Measurements from ENCODE around the gene TOM1L1. TPM values are rescaled to one million over a fixed set of nuclear protein-coding genes. Genes with fewer than 3 reads are reported as not detected.

The TOM1L1 gene
- total and polyA plus RNA-seq, 4 donors = 21.4 to 119 (median 33.9) TPM

- Histone ChIP-seq H3K9me3 (ENCODE audit: control insufficient read depth in 4 of 4, low read length in 3 of 4) (no peaks in the 10 kb centered on the region), H3K27ac (ENCODE audit: low read depth in 1 of 2, low read length in 2 of 2) (no peak overlapping the region), H3K36me3 (ENCODE audit: control insufficient read depth in 4 of 4, insufficient read depth in 3 of 4, low read depth in 1 of 4, low read length in 3 of 4) (no peaks in the 10 kb centered on the region), H3K4me1 (ENCODE audit: control insufficient read depth in 4 of 4, insufficient read depth in 4 of 4, low read length in 3 of 4) (peaks cover 0 to 2% (median under 1%) of the 10 kb centered on the region in 4 donors), H3K27me3 (ENCODE audit: control insufficient read depth in 4 of 4, insufficient read depth in 4 of 4, low read length in 3 of 4) (no peaks in the 10 kb centered on the region), H3K9ac (ENCODE audit: low read depth in 1 of 2, low read length in 2 of 2) (no peak overlapping the region), H3K4me3 (ENCODE audit: low read depth in 1 of 3, low read length in 3 of 3) (no peak overlapping the region)
- DNase-seq (ENCODE audit: low spot score) = no peak
- TF ChIP-seq GABPA (IDR thresholded peaks at IDR 0.05 in 1 of 2, conservative IDR thresholded peaks at IDR 0.05 in 1 of 2) = no peak
- no peak for TF ChIP-seq MAX (IDR thresholded peaks at IDR 0.05)
- TF ChIP-seq HNF4G (IDR thresholded peaks at IDR 0.05) = no peak
- TF ChIP-seq ZBTB33 (IDR thresholded peaks at IDR 0.05) = no peak
- TF ChIP-seq EGR1 (IDR thresholded peaks at IDR 0.05; ENCODE audit: low read depth in 2 of 2) = no peak
- TF ChIP-seq TAF1 (conservative IDR thresholded peaks at IDR 0.05) = no peak
- TF ChIP-seq CTCF (IDR thresholded peaks at IDR 0.05; ENCODE audit: low read depth, low read length, missing input control) = no peak
- no peak for TF ChIP-seq NR2F2 (IDR thresholded peaks at IDR 0.05)
- no peak for TF ChIP-seq HNF4A (conservative IDR thresholded peaks at IDR 0.05)
- no peak for TF ChIP-seq FOXA1 (IDR thresholded peaks at IDR 0.05)
Measured at GRCh38 chr17:54983260-54983659, 82.6 kb downstream of the TOM1L1 start.

- TF ChIP-seq FOXA2 (IDR thresholded peaks at IDR 0.05) (no peak), CTCF (IDR thresholded peaks at IDR 0.05; ENCODE audit: low read depth, low read length, missing input control) (no peak)
- no peak overlapping the region for H3K27ac ChIP-seq (ENCODE audit: low read depth in 1 of 2, low read length in 2 of 2)
- WGBS = 78% methylated on average over 1 of the region's 1 CpG
Measured at GRCh38 chr17:54985476-54985875, 84.8 kb downstream of the TOM1L1 start.

GRCh38 chr17:54990118-54990517, 89.5 kb downstream of the TOM1L1 start:
- TF ChIP-seq YY1 (IDR thresholded peaks at IDR 0.05) (no peak), GABPA (IDR thresholded peaks at IDR 0.05 in 1 of 2, conservative IDR thresholded peaks at IDR 0.05 in 1 of 2) (no peak), MAX (IDR thresholded peaks at IDR 0.05) (no peak), TAF1 (conservative IDR thresholded peaks at IDR 0.05) (no peak)

More at GRCh38 chr17:54985476-54985875, 84.8 kb downstream of the TOM1L1 start:
- no peaks in the 10 kb centered on the region for H3K27me3 ChIP-seq (ENCODE audit: control insufficient read depth in 4 of 4, insufficient read depth in 4 of 4, low read length in 3 of 4)
- no peaks in the 10 kb centered on the region for H3K9me3 ChIP-seq (ENCODE audit: control insufficient read depth in 4 of 4, low read length in 3 of 4)
- H3K4me1 ChIP-seq (ENCODE audit: control insufficient read depth in 4 of 4, insufficient read depth in 4 of 4, low read length in 3 of 4) = peaks cover 0 to 2% (median under 1%) of the 10 kb centered on the region in 4 donors
- no peak for DNase-seq (ENCODE audit: low spot score)
- H3K36me3 ChIP-seq (ENCODE audit: control insufficient read depth in 4 of 4, insufficient read depth in 3 of 4, low read depth in 1 of 4, low read length in 3 of 4) = no peaks in the 10 kb centered on the region
- H3K9ac ChIP-seq (ENCODE audit: low read depth in 1 of 2, low read length in 2 of 2) = no peak overlapping the region
- no peak overlapping the region for H3K4me3 ChIP-seq (ENCODE audit: low read depth in 1 of 3, low read length in 3 of 3)

More at GRCh38 chr17:54990118-54990517, 89.5 kb downstream of the TOM1L1 start:
- H3K27me3 ChIP-seq (ENCODE audit: control insufficient read depth in 4 of 4, insufficient read depth in 4 of 4, low read length in 3 of 4) = no peaks in the 10 kb centered on the region
- no peak overlapping the region for H3K4me3 ChIP-seq (ENCODE audit: low read depth in 1 of 3, low read length in 3 of 3)
- no peak overlapping the region for H3K27ac ChIP-seq (ENCODE audit: low read depth in 1 of 2, low read length in 2 of 2)
- H3K9me3 ChIP-seq (ENCODE audit: control insufficient read depth in 4 of 4, low read length in 3 of 4) = no peaks in the 10 kb centered on the region
- H3K4me1 ChIP-seq (ENCODE audit: control insufficient read depth in 4 of 4, insufficient read depth in 4 of 4, low read length in 3 of 4) = peaks cover 0 to 1% (median 0%) of the 10 kb centered on the region in 4 donors
- DNase-seq (ENCODE audit: low spot score) = no peak
- WGBS = 97% methylated on average over 3 of the region's 4 CpGs
- no peaks in the 10 kb centered on the region for H3K36me3 ChIP-seq (ENCODE audit: control insufficient read depth in 4 of 4, insufficient read depth in 3 of 4, low read depth in 1 of 4, low read length in 3 of 4)
- H3K9ac ChIP-seq (ENCODE audit: low read depth in 1 of 2, low read length in 2 of 2) = no peak overlapping the region

Data from liver (tissue), 9 donors.